ENCODE results near the gene AMMECR1L. TPM values are rescaled to one million over a fixed set of nuclear protein-coding genes. Genes with fewer than 3 reads are reported as not detected.
"Not testable (repeated sequence)": the region's sequence is repeated elsewhere in the genome, so short reads cannot be mapped to it uniquely, and the experiment has no call there.

AMMECR1L gene
- total RNA-seq = 10.5 TPM
- long read RNA-seq, full-length matches to known transcripts = 2 of 8 reads
- long read RNA-seq, partial matches to known transcripts = 3 of 8 reads
- long read RNA-seq, other reads (novel, unspliced or antisense) = 3 of 8 reads

DNA sequence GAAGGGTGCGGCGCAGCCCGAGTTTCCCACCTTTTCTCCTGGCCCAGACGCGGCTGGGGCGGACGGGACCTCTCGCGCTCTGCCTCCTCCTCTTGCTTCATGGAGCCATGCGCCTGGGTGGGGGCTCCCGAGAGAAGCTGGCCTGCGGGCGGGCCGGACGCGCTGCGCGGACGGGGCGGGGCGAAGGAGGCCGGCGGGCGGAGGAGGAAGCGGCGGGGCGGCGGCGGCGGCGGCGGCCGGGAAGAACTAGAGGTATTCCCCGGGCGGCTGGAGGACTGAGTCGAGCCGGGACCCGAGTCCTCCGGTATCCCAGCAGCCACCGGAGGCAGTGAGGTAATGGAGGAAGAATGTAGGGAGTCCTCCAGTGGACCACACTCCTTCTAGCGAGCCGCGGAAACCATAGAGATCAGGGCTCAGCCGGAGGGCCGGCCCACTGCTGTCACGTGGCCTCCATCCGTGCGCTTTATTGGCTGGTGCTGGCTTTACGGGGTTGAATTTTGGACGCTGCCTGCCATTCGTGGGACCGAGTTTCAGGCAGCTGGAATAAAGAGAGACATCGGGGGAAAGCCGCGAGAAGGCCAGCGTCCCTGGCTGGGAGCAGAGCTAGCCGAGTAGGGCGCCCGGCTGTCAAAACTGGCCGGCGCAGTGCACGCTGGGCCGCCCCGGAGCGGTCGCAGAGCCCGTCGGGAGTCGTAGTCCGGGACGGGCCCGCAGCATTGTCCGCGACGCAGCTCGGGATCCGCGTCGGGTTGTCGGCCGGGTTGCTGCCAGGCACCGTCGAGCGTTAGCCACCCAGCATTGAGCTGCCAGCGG, at the start of gene AMMECR1L:
Gene AMMECR1L (minus strand): TSS at position 177 of the 813 bp plus-strand sequence. CDS start 11,722 bp downstream, outside the sequence.
- intact Hi-C loops (cut with DNase I) = loop anchor here (5.0 to 10.0 kb wide), 3 partner anchors 141 to 346 kb away; partner anchors contain the start of genes SAP130 and UGGT1
- peak; percentile 91 for DNase-seq (ENCODE audit: missing footprints)
- peak; percentile 98 for ATAC-seq

DNA sequence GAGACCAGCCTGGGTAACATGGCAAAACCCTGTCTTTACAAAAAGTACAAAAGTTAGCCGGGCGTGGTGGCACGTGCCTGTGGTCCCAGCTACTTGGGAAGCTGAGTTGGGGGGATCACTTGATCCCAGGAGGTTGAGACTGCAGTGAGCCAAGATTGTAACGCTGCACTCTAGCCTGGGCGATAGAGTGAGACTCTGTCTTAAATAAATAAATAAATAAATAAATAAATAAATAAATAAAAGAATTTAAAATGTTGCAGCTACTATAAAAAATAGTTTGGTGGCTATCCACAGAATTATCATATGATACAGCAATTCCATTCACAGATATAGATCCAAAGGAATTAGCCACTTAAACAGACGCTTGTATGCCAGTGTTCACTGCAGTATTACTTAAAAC, 49.6 kb upstream of the AMMECR1L start:
- DNase-seq (ENCODE audit: missing footprints) (no peak), ATAC-seq (no peak)
- intact Hi-C loops (cut with DNase I) = no loop called here

DNA sequence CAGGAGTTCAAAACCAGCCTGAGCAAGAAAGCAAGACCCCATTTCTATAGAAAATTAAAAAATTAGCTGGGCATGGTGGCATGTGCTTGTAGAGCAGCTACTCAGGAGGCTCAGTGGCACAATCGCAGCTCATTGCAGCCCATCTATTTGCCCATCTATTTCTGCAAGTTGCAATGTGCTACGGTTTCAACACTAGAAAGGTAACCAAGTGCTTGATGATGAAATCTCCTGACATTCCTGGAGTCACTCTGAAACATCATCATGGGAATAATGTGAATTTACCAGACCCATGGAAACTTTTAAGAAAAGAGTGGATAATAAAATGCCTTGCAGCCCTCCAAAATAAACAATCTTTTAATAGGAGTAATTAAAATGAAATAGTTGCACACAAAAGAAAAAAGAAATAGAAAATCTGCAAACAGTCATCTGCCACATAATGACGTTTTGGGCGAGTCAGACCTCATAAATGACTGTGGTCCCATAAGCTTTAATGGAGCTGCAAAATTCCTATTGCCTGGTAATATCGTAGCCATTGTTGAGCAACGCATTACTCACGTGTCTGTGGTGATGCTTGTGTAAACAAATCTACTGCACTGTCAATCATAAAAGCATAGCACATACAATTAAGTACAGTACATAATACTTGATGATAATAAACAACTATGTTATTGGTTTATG, 46.6 kb upstream of the AMMECR1L start:
- ATAC-seq (no peak), DNase-seq (ENCODE audit: missing footprints) (no peak)
- intact Hi-C loops (cut with DNase I) = no loop called here

DNA sequence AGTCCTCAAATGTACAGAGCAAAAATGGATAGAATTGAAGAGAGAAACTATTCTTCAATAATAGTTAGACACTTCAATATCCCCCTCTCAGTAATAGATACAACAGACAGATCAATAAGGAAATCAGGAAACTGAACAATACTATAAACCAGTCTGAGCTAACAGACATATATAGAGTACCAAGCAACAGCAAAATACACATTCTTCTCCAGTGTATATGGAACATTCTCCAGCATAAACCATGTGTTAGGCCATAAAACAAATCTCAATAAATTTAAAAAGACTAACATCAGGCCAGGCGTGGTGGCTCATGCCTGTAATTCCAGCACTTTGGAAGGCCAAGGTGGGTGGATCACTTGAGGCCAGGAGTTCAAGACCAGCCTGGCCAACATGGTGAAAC, 43.7 kb upstream of the AMMECR1L start:
- no peak for DNase-seq (ENCODE audit: missing footprints)
- intact Hi-C loops (cut with DNase I) = no loop called here
- no peak for ATAC-seq

DNA sequence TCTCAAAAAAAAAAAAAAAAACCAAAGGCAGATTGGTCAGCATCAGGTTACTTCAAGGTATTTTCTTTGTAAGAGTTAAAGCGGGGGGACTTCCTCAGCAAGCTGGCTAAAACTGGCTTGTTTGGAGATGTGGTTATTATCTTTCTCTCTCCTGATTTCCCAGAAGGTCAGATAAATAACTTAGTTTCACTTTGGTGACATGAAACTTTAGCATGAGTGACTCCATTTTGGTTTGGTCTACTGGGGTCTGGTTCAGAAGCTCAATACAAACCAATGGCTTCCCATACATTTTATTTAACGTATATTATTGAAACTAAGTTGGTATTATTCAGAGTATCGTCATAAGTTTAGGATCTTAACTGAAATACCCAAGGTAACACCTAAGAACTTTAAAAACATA, 41.6 kb upstream of the AMMECR1L start:
- ATAC-seq (no peak), DNase-seq (ENCODE audit: missing footprints) (no peak)
- intact Hi-C loops (cut with DNase I) = no loop called here

DNA sequence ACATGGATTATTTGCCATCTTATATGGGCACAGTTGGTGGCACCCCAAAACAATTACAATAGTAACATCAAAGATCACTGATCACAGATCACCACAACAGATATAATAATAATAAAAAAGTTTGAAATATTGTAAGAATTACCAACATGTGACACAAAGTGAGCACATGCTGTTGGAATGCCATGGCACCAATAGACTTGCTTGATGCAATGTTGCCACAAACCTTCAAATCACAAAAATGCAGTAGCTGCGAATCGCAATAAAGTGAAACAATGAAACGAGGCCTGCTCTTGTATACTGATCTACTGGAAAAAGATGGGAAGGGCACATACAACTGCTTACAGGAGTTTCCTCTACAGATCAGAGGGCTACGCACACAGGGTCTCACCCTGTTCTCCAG, 32.2 kb upstream of the AMMECR1L start:
- intact Hi-C loops (cut with DNase I) = no loop called here
- DNase-seq (ENCODE audit: missing footprints) (no peak), ATAC-seq (no peak)

DNA sequence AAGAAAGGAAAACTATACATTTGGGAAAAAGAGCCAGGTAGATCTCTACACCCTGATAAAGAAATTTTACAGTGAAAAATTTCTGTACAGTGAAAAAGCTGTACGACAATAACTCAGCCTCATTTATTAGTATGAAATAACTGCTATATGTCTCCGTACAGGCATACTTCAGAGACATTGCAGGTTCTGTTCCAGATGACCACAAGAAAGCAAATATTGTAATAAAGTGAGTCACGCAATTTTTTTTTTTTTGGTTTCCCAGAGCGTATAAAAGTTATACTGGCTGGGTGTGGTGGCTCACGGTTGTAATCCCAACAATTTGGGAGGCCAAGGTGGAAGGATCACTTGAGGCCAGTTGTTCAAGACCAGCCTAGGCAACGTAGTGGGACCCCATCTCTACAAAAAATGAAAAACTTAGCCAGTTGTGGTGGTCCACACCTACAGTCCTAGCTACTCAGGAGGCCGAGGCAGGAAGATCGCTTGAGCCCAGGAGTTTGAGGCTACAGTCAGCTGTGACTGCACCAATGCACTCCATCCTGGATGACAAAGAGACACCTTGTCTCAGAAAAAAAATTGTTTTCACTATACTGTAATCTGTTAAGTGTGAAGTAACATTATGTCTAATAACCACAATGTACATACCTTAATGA, 28.2 kb upstream of the AMMECR1L start:
- intact Hi-C loops (cut with DNase I) = no loop called here
- no peak for DNase-seq (ENCODE audit: missing footprints)
- ATAC-seq = no peak

DNA sequence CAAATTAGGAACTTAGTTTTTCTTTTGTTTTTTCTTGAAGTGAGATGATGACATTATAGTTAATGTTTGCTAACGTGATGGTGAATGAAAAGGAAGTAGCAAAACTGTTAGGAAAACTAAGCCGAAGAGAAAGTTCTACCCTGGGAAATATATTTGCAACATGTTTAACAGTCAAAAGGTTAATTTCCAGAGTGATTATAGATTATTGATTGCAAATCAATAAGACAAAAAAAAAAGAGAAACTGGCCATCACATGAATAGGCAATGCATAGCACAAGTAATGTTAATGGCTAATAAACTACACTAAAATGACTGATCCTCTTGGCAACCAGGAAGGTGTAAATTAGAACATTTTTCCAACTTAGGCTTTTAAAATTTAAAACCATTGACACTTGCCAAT, 26.0 kb upstream of the AMMECR1L start:
- no peak for ATAC-seq
- intact Hi-C loops (cut with DNase I) = no loop called here
- DNase-seq (ENCODE audit: missing footprints) = no peak

DNA sequence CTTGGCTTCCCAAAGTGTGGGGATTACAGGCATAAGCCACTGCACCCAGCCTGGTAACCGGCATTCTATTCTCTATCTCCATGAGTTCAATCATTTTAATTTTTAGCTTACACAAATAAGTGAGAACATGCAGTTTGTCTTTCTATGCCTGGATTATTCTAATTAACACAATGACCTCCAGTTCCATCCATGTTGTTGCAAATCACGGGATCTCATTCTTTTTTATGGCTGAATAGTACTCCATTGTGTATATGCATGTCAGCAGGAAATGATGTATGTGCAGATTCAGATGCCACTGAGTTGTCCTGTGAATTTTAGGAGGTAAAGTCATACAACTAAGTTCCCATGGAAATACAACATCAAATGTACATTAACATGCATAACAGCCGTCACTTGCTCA, 24.7 kb upstream of the AMMECR1L start:
- ATAC-seq = no peak
- DNase-seq (ENCODE audit: missing footprints) = no peak
- intact Hi-C loops (cut with DNase I) = no loop called here

DNA sequence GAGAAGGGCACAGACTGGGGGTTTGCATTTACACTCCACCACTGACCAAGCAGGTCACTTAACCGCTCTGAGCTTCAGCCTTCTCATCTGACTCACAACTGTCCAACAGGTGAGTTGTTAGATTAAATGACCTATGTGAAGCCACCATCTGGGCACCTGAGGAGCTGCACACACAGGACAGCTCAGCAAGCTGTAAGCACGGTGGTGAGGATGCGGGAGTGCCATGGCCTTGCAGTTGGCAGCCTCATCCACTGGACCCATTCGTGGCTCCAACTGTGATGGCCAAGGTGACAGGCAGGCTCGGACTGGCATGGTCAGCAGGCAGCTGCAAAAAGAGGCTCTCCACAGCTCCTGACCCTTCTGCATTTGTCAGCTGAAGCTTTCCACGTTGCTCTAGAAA, 23.3 kb upstream of the AMMECR1L start:
- ATAC-seq (no peak), DNase-seq (ENCODE audit: missing footprints) (no peak)
- intact Hi-C loops (cut with DNase I) = no loop called here

DNA sequence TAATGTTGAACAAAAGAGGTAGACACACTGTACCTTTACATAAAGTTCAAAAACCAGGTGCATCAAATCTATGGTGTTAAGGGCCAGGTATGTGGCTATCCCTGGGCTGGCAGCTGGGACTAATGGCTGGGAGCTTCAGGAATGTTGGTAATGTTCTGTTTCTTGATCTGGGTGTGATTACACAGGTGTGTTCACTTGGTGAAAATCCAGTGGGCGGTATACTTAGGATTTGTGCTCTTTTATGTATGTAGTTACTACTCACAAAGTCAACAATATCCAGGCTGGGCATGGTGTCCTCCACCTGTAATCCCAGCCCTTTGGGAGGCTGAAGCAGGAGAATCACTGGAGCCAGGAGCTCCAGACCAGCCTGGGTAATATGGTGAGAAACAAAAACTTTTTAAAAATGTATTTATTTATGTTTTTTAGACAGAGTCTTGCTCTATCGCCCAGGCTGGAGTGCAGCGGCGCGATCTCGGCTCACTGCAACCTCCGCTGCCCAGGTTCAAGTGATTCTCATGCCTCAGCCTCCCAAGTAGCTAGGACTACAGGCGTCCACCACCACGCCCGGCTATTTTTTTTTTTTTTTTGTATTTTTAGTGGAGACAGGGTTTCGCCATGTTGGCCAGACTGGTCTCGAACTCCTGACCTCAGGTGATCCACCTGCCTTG, 22.1 kb upstream of the AMMECR1L start:
- ATAC-seq; intact Hi-C loops (cut with DNase I); DNase-seq (ENCODE audit: missing footprints): not testable (repeated sequence)

DNA sequence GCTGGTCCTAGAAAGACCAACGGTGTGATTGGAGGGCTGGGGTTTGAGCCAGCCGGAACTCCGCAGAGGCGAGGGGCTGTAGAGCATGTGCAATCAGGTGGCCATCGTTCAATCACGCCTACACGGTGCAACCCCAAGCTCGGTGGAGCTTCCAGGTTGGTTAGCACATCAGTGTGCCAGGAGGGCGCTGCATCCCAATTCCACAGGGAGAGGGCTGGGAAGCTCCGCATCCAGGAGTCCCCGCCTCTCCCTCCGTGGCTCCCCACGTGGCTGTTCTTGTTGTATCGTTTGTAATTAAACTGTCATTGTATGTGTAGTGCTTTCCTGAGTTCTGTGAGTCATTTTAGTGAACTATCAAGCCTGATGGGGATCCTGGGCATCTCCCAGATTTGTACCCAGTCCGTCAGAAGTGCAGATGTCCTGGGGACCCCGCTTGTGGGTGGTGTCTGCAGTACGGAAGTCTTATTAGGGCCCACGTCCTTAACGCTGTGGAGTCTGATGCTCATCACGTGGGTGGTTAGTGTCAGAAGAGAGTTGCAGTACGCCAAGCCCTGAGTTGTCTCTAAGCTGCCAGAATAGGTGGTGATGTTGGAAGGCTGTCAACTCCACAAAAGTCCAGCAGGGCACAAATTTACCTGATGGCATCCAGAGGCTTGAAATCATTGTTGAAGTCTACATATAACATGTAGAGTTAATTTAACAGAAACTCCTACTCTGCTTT, 20.6 kb upstream of the AMMECR1L start:
- ATAC-seq = no peak
- DNase-seq (ENCODE audit: missing footprints) = no peak
- intact Hi-C loops (cut with DNase I) = no loop called here

DNA sequence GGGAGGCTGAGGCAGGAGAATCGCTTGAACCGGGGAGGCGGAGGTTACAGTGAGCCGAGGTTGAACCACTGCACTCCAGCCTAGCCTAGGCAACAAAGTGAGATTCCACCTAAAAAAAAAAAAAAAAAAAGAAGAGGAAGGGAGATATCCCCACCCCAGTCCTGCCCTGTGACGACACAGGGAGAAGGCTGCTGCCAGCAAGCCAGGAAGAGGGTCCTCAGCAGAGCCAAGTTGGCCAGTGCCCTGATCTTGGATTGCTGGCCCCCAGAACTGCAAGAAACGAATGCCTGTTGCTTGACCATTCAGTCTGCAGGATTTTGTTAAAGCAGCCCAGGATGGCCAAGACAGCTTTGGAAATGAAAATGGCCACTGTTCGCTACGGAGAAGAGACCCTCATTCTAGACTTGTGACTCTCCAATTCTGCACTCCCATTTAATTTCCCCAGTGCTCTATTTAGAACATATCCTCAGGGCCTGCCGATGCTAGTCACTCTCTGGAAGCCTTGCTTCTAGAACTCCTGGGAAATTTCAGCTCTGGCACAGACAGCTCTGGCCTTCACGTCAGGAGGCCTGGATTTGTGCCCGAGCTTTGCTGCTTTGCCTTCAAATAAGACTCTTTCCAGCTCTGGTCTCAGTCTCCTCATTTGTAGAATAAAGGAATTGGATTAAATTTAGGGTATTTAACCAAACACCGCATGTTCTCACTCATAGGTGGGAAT, 15.7 kb upstream of the AMMECR1L start:
- intact Hi-C loops (cut with DNase I) = loop anchor here (5.0 kb wide), 1 partner anchor 51 kb away; no protein-coding TSS in a partner anchor
- DNase-seq (ENCODE audit: missing footprints) (peak; percentile 85), ATAC-seq (peak; percentile 91)

DNA sequence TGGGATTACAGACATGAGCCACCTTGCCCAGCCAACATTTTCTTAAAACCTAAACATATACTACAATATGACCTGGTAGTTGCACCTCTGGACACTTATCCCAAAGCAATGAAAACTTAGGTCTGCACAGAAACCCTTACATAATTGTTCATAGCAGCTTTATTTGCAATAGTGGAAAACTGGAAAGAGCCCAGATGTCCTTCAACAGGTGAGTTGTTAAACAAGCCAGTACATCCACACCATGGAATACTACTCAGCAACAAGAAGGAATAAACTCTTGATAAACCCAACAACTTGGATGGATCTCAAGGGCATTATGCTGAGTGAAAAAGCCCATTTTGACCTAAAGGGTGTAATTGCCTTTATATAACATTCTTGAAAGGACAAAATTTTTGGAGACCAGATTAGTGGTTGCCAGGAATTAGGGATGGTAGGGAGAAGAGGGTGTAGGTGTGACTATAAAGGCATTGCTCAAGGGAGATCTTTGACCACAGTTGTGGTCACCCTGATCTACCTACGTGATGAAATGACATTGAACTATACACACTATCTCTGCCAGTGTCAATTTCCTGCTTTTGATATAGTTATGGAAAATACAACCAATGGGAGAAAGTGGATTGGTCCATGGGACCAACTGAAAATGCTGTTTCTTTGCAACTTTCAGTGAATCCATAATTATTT, 11.9 kb upstream of the AMMECR1L start:
- intact Hi-C loops (cut with DNase I) = no loop called here
- DNase-seq (ENCODE audit: missing footprints) = no peak
- no peak for ATAC-seq

DNA sequence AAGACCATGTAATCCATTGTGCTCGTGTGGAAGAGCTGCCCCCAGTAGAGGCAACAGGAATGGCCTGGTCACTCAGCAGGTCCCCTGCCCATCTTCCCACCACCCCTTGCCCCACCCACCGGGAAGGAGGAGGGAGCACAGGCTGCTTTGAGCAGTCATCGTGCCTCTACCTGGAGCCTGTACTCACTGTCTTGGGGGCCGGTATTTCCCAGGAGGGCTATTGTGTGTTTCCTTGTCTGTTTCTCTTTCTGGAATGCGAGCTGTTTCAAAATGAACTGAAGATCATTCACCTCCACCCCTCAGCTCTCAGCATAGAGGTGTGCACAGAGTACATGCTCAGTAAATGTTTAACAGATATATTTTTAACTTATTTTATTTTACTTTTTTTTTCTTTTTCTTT, 7.7 kb upstream of the AMMECR1L start:
- ATAC-seq = no peak
- intact Hi-C loops (cut with DNase I) = no loop called here
- DNase-seq (ENCODE audit: missing footprints) = no peak

DNA sequence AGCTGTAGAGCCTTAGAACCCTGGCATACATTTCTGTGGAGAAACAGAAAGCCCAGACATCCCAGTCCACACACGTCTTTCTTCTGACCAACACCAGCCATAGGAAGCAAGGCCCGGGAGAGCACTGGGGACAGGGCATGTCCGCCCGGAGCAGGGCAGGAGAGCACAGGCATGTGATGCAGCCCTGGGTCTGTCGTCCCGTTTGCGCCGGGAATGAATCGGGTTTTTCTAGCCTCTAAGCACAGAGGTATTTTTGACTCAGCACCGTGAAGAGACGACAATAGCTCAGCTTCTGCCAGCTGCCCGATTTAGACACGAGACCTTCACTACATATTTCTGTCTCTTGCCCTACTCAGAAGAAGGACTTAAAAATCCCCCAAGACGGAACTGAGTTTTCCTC, 7.3 kb upstream of the AMMECR1L start:
- ATAC-seq = peak; percentile 67
- intact Hi-C loops (cut with DNase I) = no loop called here
- DNase-seq (ENCODE audit: missing footprints) = no peak

DNA sequence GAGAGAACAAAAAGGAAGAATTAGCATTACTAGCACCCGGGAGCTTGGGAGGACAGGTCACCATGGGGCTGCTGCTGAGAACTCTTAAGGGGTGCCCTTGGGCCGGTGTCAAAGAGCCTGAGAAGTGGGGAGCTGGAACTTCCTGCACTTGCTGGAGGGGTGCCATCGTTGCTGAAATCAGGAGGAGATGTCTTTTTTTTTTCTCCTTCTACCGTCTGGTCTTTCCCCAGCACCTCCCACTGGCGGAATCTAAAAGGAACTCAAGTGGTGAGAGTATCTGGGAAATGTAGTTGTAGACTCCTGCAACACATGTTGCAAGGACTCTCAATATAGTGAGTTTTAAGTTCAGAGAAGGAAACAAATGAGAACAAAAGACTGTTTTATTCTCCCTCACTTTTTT, 6.1 kb upstream of the AMMECR1L start:
- intact Hi-C loops (cut with DNase I) = no loop called here
- no peak for DNase-seq (ENCODE audit: missing footprints)
- ATAC-seq = no peak

Data from Right ventricle myocardium inferior (tissue), 1 donor.